CD8-positive, alpha-beta memory T cell (primary cell): ENCODE measurements around the gene KAT7. TPM values are rescaled to one million over a fixed set of nuclear protein-coding genes. Genes with fewer than 3 reads are reported as not detected.

Source experiments
- CTCF ChIA-PET: fragments of 350-600 bp; sonication (Branson Sonifier 250); formaldehyde crosslinking; loops from one replicate; lab custom pipeline; 2021; ENCODE audit warnings: antibody characterized with exemption; lab: Charles Lee
- POLR2A ChIA-PET: fragments of 350-600 bp; sonication (Branson Sonifier 250); formaldehyde crosslinking; loops from one replicate; lab custom pipeline; 2021; ENCODE audit warnings: antibody characterized with exemption; lab: Charles Lee
- DNase-seq, 5 donors: peaks; one replicate each; pipeline versions ENCODE4 v3.0.0 to v3.0.0-alpha.2; 2020 to 2022; ENCODE audit warnings: mixed read lengths in 1 of 5
- H3K27ac ChIP-seq: one replicate; pipeline ENCODE4 v1.7.0; 2013; ENCODE audit warnings: low read depth, mild to moderate bottlenecking, low read length, moderate library complexity
- H3K27me3 ChIP-seq: 2 replicates; pipeline ENCODE4 v1.7.0; 2013; ENCODE audit warnings: low read length, mild to moderate bottlenecking; ENCODE audit not compliant: insufficient read depth, poor library complexity, severe bottlenecking
- H3K36me3 ChIP-seq: 2 replicates; pipeline ENCODE4 v1.7.0; 2013; ENCODE audit warnings: mild to moderate bottlenecking, low read length, moderate library complexity; ENCODE audit not compliant: insufficient read depth
- H3K4me1 ChIP-seq: 2 replicates; pipeline ENCODE4 v1.7.0; 2013; ENCODE audit warnings: mild to moderate bottlenecking, low read length, moderate library complexity; ENCODE audit not compliant: insufficient read depth
- H3K4me3 ChIP-seq: 2 replicates; pipeline ENCODE4 v1.7.0; 2013; ENCODE audit warnings: mild to moderate bottlenecking, low read length
- H3K9me3 ChIP-seq: 2 replicates; pipeline ENCODE4 v1.7.0; 2013; ENCODE audit warnings: mild to moderate bottlenecking, low read length
- H3K27ac Mint-ChIP-seq, 8 donors: one replicate each; pipeline ENCODE4 v1.8.0; 2020 to 2021; ENCODE audit warnings: mixed read lengths in 8 of 8, mild to moderate bottlenecking in 6 of 8, inconsistent platforms in 3 of 8, moderate library complexity in 3 of 8
- H3K27me3 Mint-ChIP-seq, 2 donors: one replicate each; pipeline ENCODE4 v1.8.0; 2020 to 2021; ENCODE audit warnings: mixed read lengths in 2 of 2, mild to moderate bottlenecking in 1 of 2, moderate library complexity in 1 of 2
- H3K36me3 Mint-ChIP-seq, 3 donors: one replicate each; pipeline ENCODE4 v1.8.0; 2020 to 2021; ENCODE audit warnings: mixed read lengths in 3 of 3, inconsistent platforms in 1 of 3, mild to moderate bottlenecking in 1 of 3
- H3K4me1 Mint-ChIP-seq, 3 donors: one replicate each; pipeline ENCODE4 v1.8.0; 2020 to 2021; ENCODE audit warnings: mixed read lengths in 3 of 3, inconsistent platforms in 1 of 3, mild to moderate bottlenecking in 1 of 3
- H3K4me3 Mint-ChIP-seq, 7 donors: one replicate each; pipeline ENCODE4 v1.8.0; 2020 to 2021; ENCODE audit warnings: mixed read lengths in 7 of 7, mild to moderate bottlenecking in 6 of 7, moderate library complexity in 4 of 7, inconsistent platforms in 2 of 7
- H3K9me3 Mint-ChIP-seq, 5 donors: one replicate each; pipeline ENCODE4 v1.8.0; 2020 to 2022; ENCODE audit warnings: mixed read lengths in 5 of 5, mild to moderate bottlenecking in 3 of 5, moderate library complexity in 2 of 5, inconsistent platforms in 1 of 5
- polyA plus RNA-seq: library from polyadenylated mRNA; unstranded; fragments of 300-500 nt; fragmentation: Illumina TruSeq; gene quantifications from one replicate; pipeline ENCODE4 v1.2.3, GENCODE V29; 2021
- total RNA-seq, 2 experiments: library from RNA; stranded (reverse); gene quantifications; one replicate each; pipeline ENCODE4 v1.2.3, GENCODE V29; 2021

Gene KAT7
- total and polyA plus RNA-seq, 3 experiments from 2014 or later, result 58.1 to 75.8 (median 66.1) TPM

DNA sequence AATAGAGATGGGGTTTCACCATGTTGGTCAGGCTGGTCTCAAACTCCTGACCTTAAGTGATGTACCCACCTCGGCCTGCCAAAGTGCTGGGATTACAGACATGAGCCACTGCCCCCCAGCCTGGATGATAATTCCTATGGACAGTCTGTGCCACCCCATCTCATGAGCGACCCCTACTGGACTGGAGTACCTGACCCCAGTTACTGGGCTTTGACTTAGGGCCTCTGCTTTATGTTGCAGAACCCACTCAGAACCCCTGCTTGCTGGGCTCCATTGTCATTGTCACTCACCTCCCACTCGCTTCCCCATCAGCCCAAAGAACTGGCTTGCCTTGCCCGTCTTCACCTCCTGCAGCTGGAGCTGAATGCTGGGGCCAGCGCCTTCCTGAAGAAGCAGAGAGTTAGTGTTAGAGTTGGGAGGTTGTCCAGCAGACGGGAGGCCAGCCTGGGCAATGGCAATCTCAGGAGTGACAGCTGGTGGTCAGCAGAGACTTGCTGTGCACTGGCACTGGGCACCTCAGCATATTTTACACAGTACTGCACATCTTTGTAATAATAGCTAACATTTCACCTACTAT lies 55.4 kb downstream of the KAT7 start:
- Mint-ChIP-seq H3K4me1 (peaks cover 4 to 17% (median 12%) of the 10 kb centered on the region in 3 donors), H3K27me3 (no peaks in the 10 kb centered on the region), H3K27ac (peak overlapping the region in 5 of 8 donors; percentile 52 to 83 (median 63)), H3K4me3 (no peak overlapping the region), H3K9me3 (no peaks in the 10 kb centered on the region), H3K36me3 (peaks cover 0 to 39% (median 3%) of the 10 kb centered on the region in 3 donors)
- H3K4me3 ChIP-seq, result no peak overlapping the region
- H3K27ac ChIP-seq, result no peak overlapping the region
- H3K36me3 ChIP-seq, result no peaks in the 10 kb centered on the region
- H3K27me3 ChIP-seq, result no peaks in the 10 kb centered on the region
- H3K4me1 ChIP-seq, result peaks cover 8% of the 10 kb centered on the region
- H3K9me3 ChIP-seq, result no peaks in the 10 kb centered on the region
- ChIA-PET CTCF (interaction anchor here (1.1 kb wide), 1 partner anchor 11 kb away, joined by 3 read pairs; no protein-coding TSS in a partner anchor), POLR2A (no interaction called here)
- DNase-seq, result peak in 1 of 5 donors; percentile 53

GRCh38 chr17:49845321-49845720 lies 56.8 kb downstream of the KAT7 start:
- CTCF ChIA-PET, result interaction anchor here (0.7 to 1.3 kb wide), 4 partner anchors 8 to 275 kb away, joined by 3 to 4 read pairs (median 3); no protein-coding TSS in a partner anchor
- H3K9me3 Mint-ChIP-seq, result no peaks in the 10 kb centered on the region
- no peaks in the 10 kb centered on the region for H3K27me3 Mint-ChIP-seq
- Histone ChIP-seq H3K27me3 (no peaks in the 10 kb centered on the region), H3K9me3 (no peaks in the 10 kb centered on the region), H3K27ac (no peak overlapping the region), H3K4me3 (no peak overlapping the region), H3K4me1 (peaks cover 8% of the 10 kb centered on the region), H3K36me3 (no peaks in the 10 kb centered on the region)
- peak overlapping the region in 5 of 8 donors; percentile 37 to 81 (median 58) for H3K27ac Mint-ChIP-seq
- peaks cover 0 to 34% (median 3%) of the 10 kb centered on the region in 3 donors for H3K36me3 Mint-ChIP-seq
- H3K4me3 Mint-ChIP-seq, result no peak overlapping the region
- POLR2A ChIA-PET, result no interaction called here
- H3K4me1 Mint-ChIP-seq, result peaks cover 9 to 17% (median 11%) of the 10 kb centered on the region in 3 donors
- DNase-seq, result peak in 1 of 5 donors; percentile 14

- CTCF ChIA-PET, result no interaction called here
- DNase-seq, result peak in 1 of 5 donors; percentile 17
- Mint-ChIP-seq H3K27me3 (peaks cover 0 to 1% of the 10 kb centered on the region in 2 donors), H3K4me1 (peaks cover 23 to 32% (median 24%) of the 10 kb centered on the region in 3 donors), H3K27ac (peak overlapping the region in 2 of 8 donors; percentile 37 to 50), H3K36me3 (peaks cover 0 to 41% (median 3%) of the 10 kb centered on the region in 3 donors), H3K4me3 (peak overlapping the region in 2 of 7 donors; percentile 36 to 37), H3K9me3 (no peaks in the 10 kb centered on the region)
- Histone ChIP-seq H3K27ac (no peak overlapping the region), H3K4me1 (peaks cover 19% of the 10 kb centered on the region), H3K9me3 (no peaks in the 10 kb centered on the region), H3K36me3 (no peaks in the 10 kb centered on the region), H3K4me3 (no peak overlapping the region), H3K27me3 (no peaks in the 10 kb centered on the region)
- POLR2A ChIA-PET, result no interaction called here
Observed at GRCh38 chr17:49846938-49847712, 58.6 kb downstream of the KAT7 start.

DNA sequence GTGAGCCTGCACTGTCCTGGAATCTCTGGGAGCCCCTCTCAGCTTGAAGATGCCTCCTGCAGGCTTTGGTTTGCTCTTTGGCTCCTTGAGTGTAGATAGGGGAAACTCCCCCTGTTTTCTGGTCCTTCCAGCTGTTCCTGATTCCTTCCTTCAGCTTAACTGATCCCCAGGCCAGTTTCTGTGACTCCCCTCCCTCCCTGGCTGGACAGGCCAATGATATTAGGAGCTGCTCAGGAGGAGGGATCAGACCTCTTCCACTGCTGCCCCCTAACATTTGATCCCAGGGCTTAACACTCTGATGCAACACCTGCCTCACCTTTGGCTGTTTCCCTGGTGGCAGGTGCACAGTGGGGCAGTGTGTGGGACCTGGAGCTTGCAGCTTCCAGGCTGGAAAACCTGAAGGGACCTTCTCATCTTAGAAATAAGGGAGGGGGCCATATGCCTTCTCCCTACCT lies 59.6 kb downstream of the KAT7 start, which contains the start of gene TAC4:
Gene TAC4, minus strand, starts transcription at position 51 of the 455 bp plus-strand sequence. CDS start 52 bp downstream, outside the sequence.
- Histone ChIP-seq H3K4me3 (no peak within 1 kb of the TSS), H3K4me1 (peaks cover 24% of the 10 kb centered on the region), H3K36me3 (no peaks in the 10 kb centered on the region), H3K27me3 (no peaks in the 10 kb centered on the region), H3K27ac (no peak within 1 kb of the TSS), H3K9me3 (no peaks in the 10 kb centered on the region)
- Mint-ChIP-seq H3K4me1 (peaks cover 23 to 31% (median 26%) of the 10 kb centered on the region in 3 donors), H3K27me3 (peaks cover 0 to 1% of the 10 kb centered on the region in 2 donors), H3K27ac (peak within 1 kb of the TSS in 6 of 8 donors; percentile 37 to 83 (median 62)), H3K9me3 (no peaks in the 10 kb centered on the region), H3K36me3 (peaks cover 0 to 37% (median 0%) of the 10 kb centered on the region in 3 donors), H3K4me3 (peak within 1 kb of the TSS in 1 of 7 donors; percentile 37)
- peak in 1 of 5 donors; percentile 14 for DNase-seq
- CTCF ChIA-PET, result no interaction called here
- POLR2A ChIA-PET, result interaction anchor here (1.1 kb wide), 1 partner anchor 152 kb away, joined by 3 read pairs; no protein-coding TSS in a partner anchor

- no peaks in the 10 kb centered on the region for H3K36me3 ChIP-seq
- Mint-ChIP-seq H3K9me3 (no peaks in the 10 kb centered on the region), H3K36me3 (peaks cover 0 to 36% (median 0%) of the 10 kb centered on the region in 3 donors), H3K27me3 (peaks cover 0 to 1% of the 10 kb centered on the region in 2 donors), H3K4me1 (peaks cover 23 to 31% (median 26%) of the 10 kb centered on the region in 3 donors), H3K27ac (peak overlapping the region in 4 of 8 donors; percentile 2 to 67 (median 47)), H3K4me3 (peak overlapping the region in 1 of 7 donors; percentile 34)
- no peaks in the 10 kb centered on the region for H3K9me3 ChIP-seq
- H3K4me1 ChIP-seq, result peaks cover 24% of the 10 kb centered on the region
- H3K27ac ChIP-seq, result no peak overlapping the region
- ChIA-PET POLR2A (interaction anchor here (1.1 kb wide), 1 partner anchor 153 kb away, joined by 3 read pairs; no protein-coding TSS in a partner anchor), CTCF (interaction anchor here (1.6 to 1.8 kb wide), 2 partner anchors 140 to 147 kb away, joined by 5 to 6 read pairs; partner anchors contain the start of gene DLX3)
- DNase-seq, result peak in 1 of 5 donors; percentile 1
- no peaks in the 10 kb centered on the region for H3K27me3 ChIP-seq
- no peak overlapping the region for H3K4me3 ChIP-seq
Observed at GRCh38 chr17:49848739-49849138, 60.3 kb downstream of the KAT7 start.

DNA sequence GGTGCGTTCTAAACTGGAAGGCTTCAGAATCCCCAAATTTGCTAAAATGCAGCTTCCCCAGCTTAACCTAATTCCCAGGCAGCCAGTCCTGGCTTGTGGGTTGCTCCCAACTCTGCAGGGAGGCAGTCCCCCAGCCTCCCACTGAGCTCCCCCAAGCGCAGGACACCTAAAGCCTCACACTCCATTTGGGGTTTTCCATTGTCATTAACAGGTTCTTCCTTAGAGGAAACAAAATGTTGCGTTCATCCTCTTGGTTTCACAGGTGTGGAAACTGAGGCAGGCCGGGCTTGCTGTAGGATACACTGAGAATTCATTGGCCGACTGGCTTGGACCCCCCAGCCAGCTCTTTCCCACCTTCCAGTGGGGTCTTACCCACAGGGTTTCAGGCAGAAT lies 61.7 kb downstream of the KAT7 start:
- H3K27me3 Mint-ChIP-seq, result peaks cover 0 to 1% of the 10 kb centered on the region in 2 donors
- no peak overlapping the region for H3K27ac ChIP-seq
- CTCF ChIA-PET, result interaction anchor here (1.0 to 1.8 kb wide), 4 partner anchors 142 to 283 kb away, joined by 4 to 6 read pairs (median 6); partner anchors contain the start of gene DLX3
- H3K4me3 ChIP-seq, result no peak overlapping the region
- no peaks in the 10 kb centered on the region for H3K36me3 ChIP-seq
- H3K27ac Mint-ChIP-seq, result peak overlapping the region; percentile 56 to 90 (median 86)
- H3K36me3 Mint-ChIP-seq, result peaks cover 0 to 28% (median 0%) of the 10 kb centered on the region in 3 donors
- H3K27me3 ChIP-seq, result no peaks in the 10 kb centered on the region
- H3K4me1 ChIP-seq, result peaks cover 21% of the 10 kb centered on the region
- H3K4me1 Mint-ChIP-seq, result peaks cover 17 to 24% (median 22%) of the 10 kb centered on the region in 3 donors
- POLR2A ChIA-PET, result interaction anchor here (0.5 to 0.7 kb wide), 3 partner anchors 8 to 142 kb away, joined by 3 to 6 read pairs (median 4); no protein-coding TSS in a partner anchor
- no peaks in the 10 kb centered on the region for H3K9me3 Mint-ChIP-seq
- peak overlapping the region; percentile 81 to 93 (median 90) for H3K4me3 Mint-ChIP-seq
- DNase-seq, result no peak
- no peaks in the 10 kb centered on the region for H3K9me3 ChIP-seq

GRCh38 chr17:49850772-49851386 lies 62.4 kb downstream of the KAT7 start:
- H3K36me3 ChIP-seq, result no peaks in the 10 kb centered on the region
- H3K27me3 Mint-ChIP-seq, result peaks cover 0 to 1% of the 10 kb centered on the region in 2 donors
- CTCF ChIA-PET, result interaction anchor here (0.6 to 1.8 kb wide), 3 partner anchors 145 to 155 kb away, joined by 3 to 5 read pairs (median 3); partner anchors contain the start of gene DLX3
- H3K9me3 Mint-ChIP-seq, result no peaks in the 10 kb centered on the region
- DNase-seq, result peak in 2 of 5 donors; percentile 4 to 22
- H3K27ac ChIP-seq, result peak overlapping the region; percentile 65
- peaks cover 16 to 23% (median 22%) of the 10 kb centered on the region in 3 donors for H3K4me1 Mint-ChIP-seq
- POLR2A ChIA-PET, result no interaction called here
- H3K4me3 Mint-ChIP-seq, result peak overlapping the region; percentile 88 to 96 (median 91)
- peaks cover 0 to 23% (median 0%) of the 10 kb centered on the region in 3 donors for H3K36me3 Mint-ChIP-seq
- H3K27ac Mint-ChIP-seq, result peak overlapping the region; percentile 80 to 98 (median 88)
- no peaks in the 10 kb centered on the region for H3K27me3 ChIP-seq
- no peak overlapping the region for H3K4me3 ChIP-seq
- no peaks in the 10 kb centered on the region for H3K9me3 ChIP-seq
- peaks cover 16% of the 10 kb centered on the region for H3K4me1 ChIP-seq
